Neuronal stem cell (in vitro differentiated cells): ENCODE data around the gene DEFB125.

Experiments used
- DNase-seq: peaks from one replicate; pipeline ENCODE4 v3.0.0-alpha.2; 2013; ENCODE audit warnings: low spot score
- H2AFZ ChIP-seq: one replicate; pipeline ENCODE4 v1.6.1; 2013; ENCODE audit warnings: mild to moderate bottlenecking, low read length, inconsistent platforms
- H2AK5ac ChIP-seq: 2 replicates; pipeline ENCODE4 v1.6.1; 2013; ENCODE audit warnings: low read depth, mild to moderate bottlenecking, inconsistent platforms, low read length, moderate library complexity, mixed read lengths
- H2BK120ac ChIP-seq: 2 replicates; pipeline ENCODE4 v1.6.1; 2013; ENCODE audit warnings: low read depth, mild to moderate bottlenecking, inconsistent platforms, low read length, moderate library complexity, mixed read lengths
- H2BK12ac ChIP-seq: one replicate; pipeline ENCODE4 v1.6.1; 2013; ENCODE audit warnings: low read length, inconsistent platforms
- H2BK15ac ChIP-seq: 2 replicates; pipeline ENCODE4 v1.6.1; 2013; ENCODE audit warnings: mild to moderate bottlenecking, low read length, inconsistent platforms, mixed read lengths
- H2BK5ac ChIP-seq: one replicate; pipeline ENCODE4 v1.6.1; 2013; ENCODE audit warnings: inconsistent platforms, mild to moderate bottlenecking, low read length, moderate library complexity
- H3K14ac ChIP-seq: one replicate; pipeline ENCODE4 v1.6.1; 2013; ENCODE audit warnings: low read length, inconsistent platforms
- H3K18ac ChIP-seq: 2 replicates; pipeline ENCODE4 v1.6.1; 2013; ENCODE audit warnings: low read length, inconsistent platforms
- H3K23ac ChIP-seq: 2 replicates; pipeline ENCODE4 v1.6.1; 2013; ENCODE audit warnings: low read depth, mild to moderate bottlenecking, mixed read lengths, low read length, inconsistent platforms; ENCODE audit not compliant: poor library complexity
- H3K27ac ChIP-seq: replicated peaks from 3 replicates; pipeline ENCODE4 v1.5.1; 2013; ENCODE audit warnings: low read length, inconsistent platforms
- H3K27me3 ChIP-seq, 3 experiments: 2 replicates each; pipeline ENCODE4 v1.6.1; 2013; ENCODE audit warnings: low read length in 3 of 3, mild to moderate bottlenecking in 2 of 3, inconsistent platforms in 1 of 3, low read depth in 1 of 3, mixed read lengths in 1 of 3, moderate library complexity in 1 of 3; ENCODE audit not compliant: control insufficient read depth in 3 of 3, insufficient read depth in 3 of 3
- H3K36me3 ChIP-seq, 2 donors: replicated peaks in 1 of 2; 2 replicates each; pipeline ENCODE4 v1.6.1; 2013; ENCODE audit warnings: low read length in 2 of 2; ENCODE audit not compliant: control insufficient read depth in 2 of 2, insufficient read depth in 2 of 2
- H3K4ac ChIP-seq: 2 replicates; pipeline ENCODE4 v1.6.1; 2013; ENCODE audit warnings: inconsistent platforms, mild to moderate bottlenecking, low read length, moderate library complexity
- H3K4me1 ChIP-seq, 2 donors: 1 replicate in 1 of 2; 2 replicates in 1 of 2; pipeline ENCODE4 v1.6.1; 2013; ENCODE audit warnings: low read length in 2 of 2, low read depth in 1 of 2; ENCODE audit not compliant: control insufficient read depth in 2 of 2, insufficient read depth in 1 of 2
- H3K4me2 ChIP-seq: one replicate; pipeline ENCODE4 v1.6.1; 2013; ENCODE audit warnings: mild to moderate bottlenecking, low read length, inconsistent platforms; ENCODE audit not compliant: insufficient read depth, poor library complexity, severe bottlenecking
- H3K4me3 ChIP-seq, 2 donors: 2 replicates each; pipeline ENCODE4 v1.5.1; 2013; ENCODE audit warnings: low read length in 2 of 2, mild to moderate bottlenecking in 2 of 2, inconsistent platforms in 1 of 2, moderate library complexity in 1 of 2
- H3K79me1 ChIP-seq: one replicate; pipeline ENCODE4 v1.6.1; 2013; ENCODE audit warnings: low read depth, mild to moderate bottlenecking, inconsistent platforms, low read length, moderate library complexity
- H3K9ac ChIP-seq: one replicate; pipeline ENCODE4 v1.6.1; 2013; ENCODE audit warnings: mild to moderate bottlenecking, low read depth, low read length, inconsistent platforms; ENCODE audit not compliant: poor library complexity
- H3K9me3 ChIP-seq, 2 donors: replicated peaks in 1 of 2; 2 replicates each; pipeline versions ENCODE3 to v1.6.1; 2013; ENCODE audit warnings: low read length in 2 of 2, mild to moderate bottlenecking in 2 of 2, inconsistent platforms in 1 of 2, low read depth in 1 of 2, mixed read lengths in 1 of 2, moderate library complexity in 1 of 2; ENCODE audit not compliant: control insufficient read depth in 2 of 2, insufficient read depth in 1 of 2
- H4K8ac ChIP-seq: one replicate; pipeline ENCODE4 v1.6.1; 2013; ENCODE audit warnings: low read depth, mild to moderate bottlenecking, inconsistent platforms, low read length, moderate library complexity
- H4K91ac ChIP-seq: one replicate; pipeline ENCODE4 v1.6.1; 2013; ENCODE audit warnings: low read length, low read depth, mild to moderate bottlenecking, inconsistent platforms; ENCODE audit not compliant: poor library complexity
- WGBS, 2 donors: extraction: QIAGEN DNeasy Blood & Tissue Kit; methylation state at CpG; one replicate each; pipeline ENCODE4 v1.1.7; 2013; ENCODE audit warnings: missing lambda C conversion rate in 2 of 2, mixed read lengths in 1 of 2; ENCODE audit not compliant: insufficient read length in 2 of 2, insufficient replicate concordance in 1 of 2; ENCODE audit errors: extremely low coverage in 2 of 2; 5-methylcytosine and 5-hydroxymethylcytosine counted together

The DEFB125 gene

GRCh38 chr20:62487-62886 is 25.0 kb upstream of the DEFB125 start:
- no peak overlapping the region for H3K9ac ChIP-seq
- H3K4ac ChIP-seq, result no peak overlapping the region
- H3K9me3 ChIP-seq, result peaks cover 8 to 55% of the 10 kb centered on the region in 2 donors
- H3K18ac ChIP-seq, result no peak overlapping the region
- no peak overlapping the region for H2BK15ac ChIP-seq
- H3K4me2 ChIP-seq, result no peak overlapping the region
- H3K36me3 ChIP-seq, result peaks cover 0 to 1% of the 10 kb centered on the region in 2 donors
- no peak for DNase-seq
- no peak overlapping the region for H2BK5ac ChIP-seq
- no peak overlapping the region for H2AK5ac ChIP-seq
- H4K8ac ChIP-seq, result no peak overlapping the region
- H3K4me3 ChIP-seq, result no peak overlapping the region
- 100% methylated on average over 3 of the region's 3 CpGs for WGBS, 2 donors
- H3K27ac ChIP-seq, result no peak overlapping the region
- H2BK12ac ChIP-seq, result no peak overlapping the region
- H3K79me1 ChIP-seq, result peaks cover 2% of the 10 kb centered on the region
- no peak overlapping the region for H3K23ac ChIP-seq
- no peaks in the 10 kb centered on the region for H3K4me1 ChIP-seq
- H2AFZ ChIP-seq, result no peak overlapping the region
- H3K27me3 ChIP-seq, result peaks cover 0 to 6% (median 0%) of the 10 kb centered on the region in 3 experiments
- no peak overlapping the region for H4K91ac ChIP-seq
- no peak overlapping the region for H3K14ac ChIP-seq
- H2BK120ac ChIP-seq, result no peak overlapping the region

DNA sequence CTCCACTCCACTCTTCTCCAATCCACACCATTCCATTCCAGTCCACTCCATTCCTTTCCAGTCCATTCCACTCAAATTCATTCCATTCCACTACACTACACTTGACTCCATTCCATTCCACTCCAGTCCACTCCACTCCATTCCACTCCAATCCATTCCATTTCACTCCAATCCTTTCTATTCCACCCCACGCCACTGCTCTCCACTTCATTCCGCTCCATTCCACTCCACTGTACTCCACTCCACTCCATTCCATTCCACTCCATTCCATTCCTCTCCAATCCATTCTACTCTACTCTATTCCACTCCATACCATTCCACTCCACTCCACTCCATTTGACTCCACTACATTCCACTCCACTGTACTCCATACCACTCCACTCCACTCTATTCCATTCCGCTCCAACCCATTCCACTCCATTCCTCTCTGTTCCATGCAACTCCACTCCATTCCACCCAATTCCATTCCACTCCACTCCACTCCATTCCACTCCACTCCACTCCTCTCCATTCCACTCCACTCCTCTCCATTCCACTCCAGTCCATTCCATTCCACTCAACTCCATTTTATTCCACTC is 23.4 kb upstream of the DEFB125 start:
- H4K8ac ChIP-seq, result no peak overlapping the region
- H3K27ac ChIP-seq, result no peak overlapping the region
- no peak overlapping the region for H2BK15ac ChIP-seq
- peaks cover 8 to 56% of the 10 kb centered on the region in 2 donors for H3K9me3 ChIP-seq
- H2BK12ac ChIP-seq, result no peak overlapping the region
- H2AK5ac ChIP-seq, result no peak overlapping the region
- H3K4me2 ChIP-seq, result no peak overlapping the region
- no peak overlapping the region for H3K23ac ChIP-seq
- peak overlapping the region in 1 of 2 donors; percentile 19 for H3K4me3 ChIP-seq
- peaks cover 0 to 1% of the 10 kb centered on the region in 2 donors for H3K36me3 ChIP-seq
- H3K9ac ChIP-seq, result no peak overlapping the region
- no peak overlapping the region for H3K4ac ChIP-seq
- WGBS, 2 donors, result 100% methylated on average over 2 to 3 of the region's 3 CpGs
- no peak overlapping the region for H3K18ac ChIP-seq
- H3K14ac ChIP-seq, result no peak overlapping the region
- no peak overlapping the region for H2BK5ac ChIP-seq
- no peak overlapping the region for H4K91ac ChIP-seq
- H3K4me1 ChIP-seq, result no peaks in the 10 kb centered on the region
- H2AFZ ChIP-seq, result no peak overlapping the region
- H2BK120ac ChIP-seq, result no peak overlapping the region
- DNase-seq, result no peak
- peaks cover 2% of the 10 kb centered on the region for H3K79me1 ChIP-seq
- H3K27me3 ChIP-seq, result peaks cover 0 to 6% (median 0%) of the 10 kb centered on the region in 3 experiments

GRCh38 chr20:64766-65322 is 22.6 kb upstream of the DEFB125 start:
- 100% methylated on average over 1 to 2 of the region's 2 CpGs for WGBS, 2 donors

DNA sequence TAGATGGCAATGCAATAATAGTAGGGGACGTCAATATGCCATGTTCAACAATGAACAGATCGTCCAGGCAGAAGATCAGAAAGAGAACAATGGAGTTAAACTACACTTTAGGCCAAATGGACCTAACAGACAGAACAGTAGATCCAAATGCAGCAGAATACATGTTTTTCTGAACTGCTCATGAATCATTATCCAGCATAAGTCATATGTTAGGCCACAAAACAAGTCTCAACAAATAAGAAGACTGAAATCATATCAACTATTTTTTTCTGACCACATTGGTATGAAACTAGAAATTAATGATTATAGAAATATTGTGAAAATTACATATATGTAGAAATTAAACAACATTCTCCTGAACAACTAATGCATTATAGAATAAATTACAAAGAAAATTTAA is 10.2 kb upstream of the DEFB125 start:
- Histone ChIP-seq H4K8ac (no peak overlapping the region), H3K36me3 (no peaks in the 10 kb centered on the region), H3K4ac (no peak overlapping the region), H2BK120ac (no peak overlapping the region), H4K91ac (no peak overlapping the region), H3K27me3 (no peaks in the 10 kb centered on the region), H2BK5ac (no peak overlapping the region), H3K14ac (no peak overlapping the region), H3K27ac (no peak overlapping the region), H2BK12ac (no peak overlapping the region), H3K23ac (no peak overlapping the region), H3K4me1 (no peaks in the 10 kb centered on the region), H3K4me3 (no peak overlapping the region), H3K9ac (no peak overlapping the region), H3K18ac (no peak overlapping the region), H3K4me2 (no peak overlapping the region), H2AK5ac (no peak overlapping the region), H2AFZ (no peak overlapping the region), H3K9me3 (peaks cover 0 to 17% of the 10 kb centered on the region in 2 donors), H3K79me1 (no peaks in the 10 kb centered on the region), H2BK15ac (no peak overlapping the region)
- no CpG with 5 or more reads among the region's 2 CpGs for WGBS, 2 donors
- no peak for DNase-seq

More at GRCh38 chr20:64766-65322, 22.6 kb upstream of the DEFB125 start:
- no peak overlapping the region for H2BK15ac ChIP-seq
- H3K4ac ChIP-seq, result no peak overlapping the region
- no peak overlapping the region for H3K14ac ChIP-seq
- no peak overlapping the region for H3K4me2 ChIP-seq
- H2BK120ac ChIP-seq, result no peak overlapping the region
- H3K27ac ChIP-seq, result no peak overlapping the region
- peaks cover 0 to 6% (median 0%) of the 10 kb centered on the region in 3 experiments for H3K27me3 ChIP-seq
- H3K4me3 ChIP-seq, result peak overlapping the region in 1 of 2 donors; percentile 46
- H2AK5ac ChIP-seq, result no peak overlapping the region
- no peak overlapping the region for H4K91ac ChIP-seq
- H3K9me3 ChIP-seq, result peaks cover 8 to 57% of the 10 kb centered on the region in 2 donors
- no peak overlapping the region for H3K18ac ChIP-seq
- H3K79me1 ChIP-seq, result peaks cover 2% of the 10 kb centered on the region
- no peak overlapping the region for H4K8ac ChIP-seq
- H2AFZ ChIP-seq, result no peak overlapping the region
- DNase-seq, result no peak
- no peaks in the 10 kb centered on the region for H3K4me1 ChIP-seq
- peaks cover 0 to 1% of the 10 kb centered on the region in 2 donors for H3K36me3 ChIP-seq
- H3K9ac ChIP-seq, result peak overlapping the region; percentile 65
- no peak overlapping the region for H3K23ac ChIP-seq
- H2BK5ac ChIP-seq, result no peak overlapping the region
- no peak overlapping the region for H2BK12ac ChIP-seq
